HG02588 (cell line): Measurements from ENCODE around the gene SPACDR.
A peak's percentile ranks its signal among the peaks of the same experiment; 100 is the strongest.
"Not testable (repeated sequence)": the region's sequence is repeated elsewhere in the genome, so short reads cannot be mapped to it uniquely, and the experiment has no call there.

Source experiments
- ATAC-seq: cut with Tn5 transposase; IDR thresholded peaks from one replicate; pipeline ENCODE4 v1.9.1; 2021; ENCODE audit warnings: mild to moderate bottlenecking, moderate library complexity; ENCODE audit not compliant: unreplicated experiment

SPACDR gene

GRCh38 chr7:100464210-100464660, at the start of gene SPACDR:
SPACDR (minus strand) TSS chr7:100464260; CDS start chr7:100464025, 235 bp downstream.
- no peak for ATAC-seq

GRCh38 chr7:100513212-100513810, 49.3 kb upstream of the SPACDR start:
- no peak for ATAC-seq

GRCh38 chr7:100510437-100511239, 46.6 kb upstream of the SPACDR start:
- no peak for ATAC-seq

GRCh38 chr7:100509231-100509630, 45.2 kb upstream of the SPACDR start:
- ATAC-seq = no peak

- ATAC-seq = no peak
These were observed 42.4 kb upstream of the SPACDR start for GRCh38 chr7:100506356-100506923.

- no peak for ATAC-seq
These were observed 41.0 kb upstream of the SPACDR start for GRCh38 chr7:100504887-100505611.

- not testable (repeated sequence) for ATAC-seq
These were observed 40.0 kb upstream of the SPACDR start for GRCh38 chr7:100504031-100504430.

GRCh38 chr7:100500743-100501142, 36.7 kb upstream of the SPACDR start:
- ATAC-seq = not testable (repeated sequence)

- no peak for ATAC-seq
These were observed 32.4 kb upstream of the SPACDR start for GRCh38 chr7:100496509-100496908.

- peak; percentile 47 for ATAC-seq
These were observed 29.6 kb upstream of the SPACDR start for GRCh38 chr7:100493476-100494264.

- no peak for ATAC-seq
These were observed 28.8 kb upstream of the SPACDR start for GRCh38 chr7:100492738-100493475.

- ATAC-seq = no peak
These were observed 27.1 kb upstream of the SPACDR start for GRCh38 chr7:100491192-100491578.

- no peak for ATAC-seq
These were observed 26.6 kb upstream of the SPACDR start for GRCh38 chr7:100490483-100491191.

GRCh38 chr7:100489824-100490223, 25.8 kb upstream of the SPACDR start:
- no peak for ATAC-seq

GRCh38 chr7:100489121-100489520, 25.1 kb upstream of the SPACDR start:
- no peak for ATAC-seq

GRCh38 chr7:100488333-100489095, 24.5 kb upstream of the SPACDR start:
- no peak for ATAC-seq

GRCh38 chr7:100486753-100487446, 22.8 kb upstream of the SPACDR start:
- ATAC-seq = no peak

- ATAC-seq = no peak
These were observed 22.1 kb upstream of the SPACDR start for GRCh38 chr7:100486111-100486636.
